PC-3 (cell line): ENCODE data around the gene DST.

Experiments
- CTCF ChIP-seq: fragments of 300-600 bp; sonication (generic); conservative IDR thresholded peaks from 2 replicates; pipeline ENCODE4 v1.5.1; 2017; ENCODE audit warnings: antibody characterized with exemption, low read depth, mild to moderate bottlenecking, low read length
- EZH2 ChIP-seq: fragments of 300-600 bp; sonication (generic); IDR thresholded peaks from one replicate; pipeline ENCODE4 v1.6.1; 2017; ENCODE audit warnings: antibody characterized with exemption, mild to moderate bottlenecking, low read length; ENCODE audit not compliant: unreplicated experiment
- EZH2phosphoT487 ChIP-seq: fragments of 300-600 bp; sonication (generic); IDR thresholded peaks from 2 replicates; pipeline ENCODE4 v1.6.1; 2018; ENCODE audit warnings: mild to moderate bottlenecking, antibody characterized with exemption, low read length, borderline replicate concordance

- no peak for TF ChIP-seq CTCF
- TF ChIP-seq EZH2phosphoT487: no peak
- TF ChIP-seq EZH2: no peak
Observed at GRCh38 chr6:56435326-56435725, 207.4 kb downstream of the DST start.
